ENCODE results near the gene EEF1E1. TPM values are rescaled to one million over a fixed set of nuclear protein-coding genes. Genes with fewer than 3 reads are reported as not detected.

EEF1E1 gene
- total and polyA plus RNA-seq, 3 donors from 2014 or later = 53.5 to 93.3 (median 62.4) TPM

DNA sequence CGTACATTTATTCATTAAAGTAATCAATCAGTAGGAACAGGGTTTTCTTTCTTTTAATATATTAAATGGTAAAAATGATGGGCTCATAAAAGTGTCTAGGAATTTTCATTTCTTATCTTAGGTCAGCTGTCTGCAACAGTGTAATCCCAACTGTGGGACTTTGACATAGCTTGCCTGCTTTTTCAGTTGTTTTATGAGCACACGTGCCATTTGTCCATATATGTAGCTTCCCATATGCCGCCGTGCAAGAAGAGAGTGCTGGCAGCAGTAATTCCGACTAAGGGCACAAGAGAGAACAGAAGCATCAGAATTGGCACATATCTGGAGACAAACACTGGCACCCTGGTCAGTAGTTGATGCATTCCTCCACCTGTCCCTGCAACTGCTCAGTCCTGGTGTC, 20.9 kb upstream of the EEF1E1 start:
- TF ChIP-seq POLR2A (IDR thresholded peaks at IDR 0.05) = no peak
- TF ChIP-seq, protein P1, sequence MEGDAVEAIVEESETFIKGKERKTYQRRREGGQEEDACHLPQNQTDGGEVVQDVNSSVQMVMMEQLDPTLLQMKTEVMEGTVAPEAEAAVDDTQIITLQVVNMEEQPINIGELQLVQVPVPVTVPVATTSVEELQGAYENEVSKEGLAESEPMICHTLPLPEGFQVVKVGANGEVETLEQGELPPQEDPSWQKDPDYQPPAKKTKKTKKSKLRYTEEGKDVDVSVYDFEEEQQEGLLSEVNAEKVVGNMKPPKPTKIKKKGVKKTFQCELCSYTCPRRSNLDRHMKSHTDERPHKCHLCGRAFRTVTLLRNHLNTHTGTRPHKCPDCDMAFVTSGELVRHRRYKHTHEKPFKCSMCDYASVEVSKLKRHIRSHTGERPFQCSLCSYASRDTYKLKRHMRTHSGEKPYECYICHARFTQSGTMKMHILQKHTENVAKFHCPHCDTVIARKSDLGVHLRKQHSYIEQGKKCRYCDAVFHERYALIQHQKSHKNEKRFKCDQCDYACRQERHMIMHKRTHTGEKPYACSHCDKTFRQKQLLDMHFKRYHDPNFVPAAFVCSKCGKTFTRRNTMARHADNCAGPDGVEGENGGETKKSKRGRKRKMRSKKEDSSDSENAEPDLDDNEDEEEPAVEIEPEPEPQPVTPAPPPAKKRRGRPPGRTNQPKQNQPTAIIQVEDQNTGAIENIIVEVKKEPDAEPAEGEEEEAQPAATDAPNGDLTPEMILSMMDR (IDR thresholded peaks at IDR 0.05) = no peak
- intact Hi-C loops (cut with DNase I; ENCODE audit: low total_unique reads) = no loop called here
- DNase-seq = no peak
- 63 to 65% methylated on average over 5 of the region's 5 CpGs for WGBS, 2 donors
- no peaks in the 10 kb centered on the region for H3K36me3 ChIP-seq (ENCODE audit: low read depth, missing control alignments)
- no peak overlapping the region for H3K27ac ChIP-seq
- H3K4me3 ChIP-seq = no peak overlapping the region
- H3K27me3 ChIP-seq = no peaks in the 10 kb centered on the region
- no peaks in the 10 kb centered on the region for H3K9me3 ChIP-seq
- no peaks in the 10 kb centered on the region for H3K4me1 ChIP-seq

DNA sequence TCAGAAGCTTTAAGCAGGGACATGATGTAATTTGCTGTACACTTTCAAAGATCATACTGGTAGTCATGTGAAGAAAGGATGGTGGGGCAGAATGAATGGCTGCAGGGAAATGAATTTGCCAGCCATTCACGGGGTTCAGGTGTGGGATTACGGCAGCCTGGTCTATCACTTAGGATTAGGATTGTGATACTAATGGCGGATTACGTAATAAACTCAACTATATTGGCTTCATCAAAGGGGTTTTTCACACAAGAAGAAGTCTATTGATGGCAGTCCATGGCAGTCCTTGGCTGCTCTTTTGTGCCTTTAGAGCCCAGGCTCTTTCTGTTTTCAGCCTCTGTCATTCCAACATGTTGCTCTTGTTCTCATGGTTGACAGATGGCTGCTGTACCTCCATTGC, 12.6 kb upstream of the EEF1E1 start:
- no peaks in the 10 kb centered on the region for H3K9me3 ChIP-seq
- no peaks in the 10 kb centered on the region for H3K4me1 ChIP-seq
- H3K27ac ChIP-seq = no peak overlapping the region
- 93 to 98% methylated on average over 4 of the region's 4 CpGs for WGBS, 2 donors
- no peak overlapping the region for H3K4me3 ChIP-seq
- no peaks in the 10 kb centered on the region for H3K36me3 ChIP-seq (ENCODE audit: low read depth, missing control alignments)
- no peaks in the 10 kb centered on the region for H3K27me3 ChIP-seq
- DNase-seq = no peak
- no peak for TF ChIP-seq POLR2A (IDR thresholded peaks at IDR 0.05)
- TF ChIP-seq, protein P1 (IDR thresholded peaks at IDR 0.05) = no peak
- intact Hi-C loops (cut with DNase I; ENCODE audit: low total_unique reads) = no loop called here

DNA sequence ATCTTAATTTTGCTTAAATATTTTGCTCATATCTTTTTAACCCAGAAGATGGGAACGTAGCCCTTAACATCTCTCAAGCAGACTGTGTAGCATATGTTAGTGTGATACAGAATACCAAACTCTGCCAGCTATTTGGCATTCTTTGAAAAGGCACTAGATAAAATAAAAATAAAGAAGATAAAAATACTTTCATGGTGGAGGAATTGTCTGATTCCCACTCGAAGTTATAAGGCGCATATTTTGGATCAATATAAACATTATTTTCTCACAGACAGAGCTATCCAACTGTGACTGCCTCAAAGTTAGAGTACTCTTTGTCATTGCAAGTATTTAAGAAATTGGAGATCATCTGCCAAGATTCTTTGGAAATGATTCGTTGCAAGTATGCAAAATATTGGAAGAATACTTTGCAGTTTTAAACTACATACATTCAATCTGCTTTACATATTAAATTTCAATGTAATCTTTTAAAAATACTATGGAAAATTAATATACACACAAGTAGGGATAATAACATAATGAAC, 10.8 kb upstream of the EEF1E1 start:
- Histone ChIP-seq H3K4me1 (no peaks in the 10 kb centered on the region), H3K36me3 (ENCODE audit: low read depth, missing control alignments) (no peaks in the 10 kb centered on the region), H3K4me3 (no peak overlapping the region), H3K27me3 (no peaks in the 10 kb centered on the region), H3K9me3 (no peaks in the 10 kb centered on the region), H3K27ac (no peak overlapping the region)
- 75% methylated on average over 4 of the region's 4 CpGs for WGBS, 2 donors
- TF ChIP-seq, protein P1 (IDR thresholded peaks at IDR 0.05) = no peak
- TF ChIP-seq POLR2A (IDR thresholded peaks at IDR 0.05) = no peak
- intact Hi-C loops (cut with DNase I; ENCODE audit: low total_unique reads) = no loop called here
- DNase-seq = no peak

DNA sequence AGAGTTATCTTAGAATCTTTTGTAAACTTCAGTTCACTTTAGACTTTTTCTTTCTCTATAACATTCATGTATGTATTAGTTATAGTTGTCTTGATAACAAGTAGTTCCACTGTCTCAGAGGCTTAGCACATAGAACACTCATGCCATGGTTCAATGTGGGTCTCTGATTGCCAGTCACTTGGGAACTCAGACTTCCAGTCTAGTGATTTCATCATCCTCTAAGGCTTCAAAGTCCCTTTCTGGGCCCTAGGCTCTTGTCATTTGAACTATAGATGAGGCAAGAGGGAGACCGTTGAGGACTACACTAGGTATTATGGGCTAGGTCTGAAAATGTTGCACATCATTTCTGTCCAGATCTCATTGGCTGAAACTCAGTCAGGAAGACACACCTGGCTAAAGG, 8.4 kb upstream of the EEF1E1 start:
- intact Hi-C loops (cut with DNase I; ENCODE audit: low total_unique reads) = no loop called here
- 70 to 87% methylated on average over 1 of the region's 1 CpG for WGBS, 2 donors
- no peak for DNase-seq
- Histone ChIP-seq H3K4me3 (no peak overlapping the region), H3K27me3 (no peaks in the 10 kb centered on the region), H3K36me3 (ENCODE audit: low read depth, missing control alignments) (no peaks in the 10 kb centered on the region), H3K4me1 (no peaks in the 10 kb centered on the region), H3K27ac (no peak overlapping the region), H3K9me3 (no peaks in the 10 kb centered on the region)
- TF ChIP-seq POLR2A (IDR thresholded peaks at IDR 0.05) = no peak
- TF ChIP-seq, protein P1 (IDR thresholded peaks at IDR 0.05) = no peak

DNA sequence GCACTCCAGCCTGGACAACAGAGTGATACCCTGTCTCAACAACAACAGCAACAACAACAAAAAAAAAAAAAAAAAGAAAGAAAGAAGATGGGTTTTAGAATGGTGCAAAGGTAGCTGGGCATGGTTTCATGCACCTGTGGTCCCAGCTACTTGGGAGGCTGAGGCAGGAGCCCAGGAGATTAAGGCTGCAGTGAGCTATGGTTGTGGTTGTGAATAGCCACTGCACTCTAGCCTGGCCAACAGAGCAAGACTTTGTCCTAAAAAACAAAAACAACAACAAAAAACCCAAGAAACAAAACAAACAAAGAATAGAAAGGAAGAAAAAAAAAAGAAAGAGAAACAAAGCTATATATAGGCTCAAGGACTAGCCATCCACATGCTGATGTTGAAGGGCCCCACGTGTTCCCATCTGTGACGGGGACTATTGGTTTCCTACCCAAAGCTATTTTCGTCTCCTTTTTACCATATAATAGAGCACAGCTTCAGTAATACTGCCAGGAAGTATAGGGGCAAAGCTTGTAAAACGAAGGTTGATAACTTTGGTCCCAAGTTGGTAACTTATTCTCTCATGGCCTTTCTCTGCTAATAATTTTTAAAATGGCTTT, 7.9 kb upstream of the EEF1E1 start:
- Histone ChIP-seq H3K4me3 (no peak overlapping the region), H3K27me3 (no peaks in the 10 kb centered on the region), H3K27ac (no peak overlapping the region), H3K4me1 (no peaks in the 10 kb centered on the region), H3K36me3 (ENCODE audit: low read depth, missing control alignments) (no peaks in the 10 kb centered on the region), H3K9me3 (no peaks in the 10 kb centered on the region)
- TF ChIP-seq, protein P1 (IDR thresholded peaks at IDR 0.05) = no peak
- no peak for TF ChIP-seq POLR2A (IDR thresholded peaks at IDR 0.05)
- 72 to 81% methylated on average over 4 of the region's 4 CpGs for WGBS, 2 donors
- no peak for DNase-seq
- intact Hi-C loops (cut with DNase I; ENCODE audit: low total_unique reads) = no loop called here
